ENCODE results near the gene SLC35D1. TPM values are rescaled to one million over a fixed set of nuclear protein-coding genes. Genes with fewer than 3 reads are reported as not detected.

The SLC35D1 gene
- total and polyA plus RNA-seq, 2 donors (not counting 1 experiment from before 2014, with no cell fraction given): 19.3 to 20.3 TPM

DNA sequence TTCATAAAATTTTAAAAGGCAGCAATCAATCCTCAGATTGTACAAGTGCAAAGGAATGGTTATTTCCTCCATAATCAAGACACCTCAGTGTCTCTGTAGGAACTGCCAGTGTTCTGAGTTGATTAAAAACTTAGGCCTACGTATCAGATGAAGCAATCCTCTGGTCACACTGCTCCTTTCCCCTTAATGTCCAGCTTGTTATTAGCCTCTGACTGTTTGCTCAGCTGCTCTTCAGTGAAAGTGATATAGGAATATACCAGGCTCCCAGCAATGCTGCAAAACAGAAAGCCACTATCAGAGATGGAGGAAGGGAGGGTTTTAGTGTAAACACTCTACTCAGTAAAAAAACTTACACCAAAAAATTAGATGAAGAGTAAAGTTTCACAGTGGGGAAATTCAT is 49.8 kb downstream of the SLC35D1 start:
- Histone ChIP-seq H3K4me1 (ENCODE audit: control insufficient read depth, extremely low read depth, insufficient read depth, low read length) (no peaks in the 10 kb centered on the region), H3K9ac (ENCODE audit: insufficient read depth, low read length) (no peak overlapping the region), H3K4me3 (replicated peaks in 1 of 4; ENCODE audit: control extremely low read depth in 1 of 4, insufficient read depth in 1 of 4, low read depth in 3 of 4, low read length in 4 of 4) (no peak overlapping the region), H2AFZ (ENCODE audit: low read length) (no peak overlapping the region), H3K79me2 (ENCODE audit: control insufficient read depth, insufficient read depth, low read length) (no peaks in the 10 kb centered on the region), H3K27ac (ENCODE audit: insufficient read depth, low read length) (no peak overlapping the region), H4K20me1 (ENCODE audit: control insufficient read depth, extremely low read depth, insufficient read depth, low read length) (no peaks in the 10 kb centered on the region), H3K9me3 (ENCODE audit: control insufficient read depth, insufficient read depth, low read depth, low read length) (no peaks in the 10 kb centered on the region), H3K36me3 (ENCODE audit: control insufficient read depth, insufficient read depth, low read length) (peaks cover 1% of the 10 kb centered on the region), H3K4me2 (ENCODE audit: extremely low read depth, insufficient read depth, low read length) (no peak overlapping the region), H3K27me3 (ENCODE audit: control insufficient read depth, insufficient read depth, low read length) (no peaks in the 10 kb centered on the region)
- DNase-seq (ENCODE audit: low read depth in 2 of 2): no peak
- no peak for TF ChIP-seq CTCF (conservative IDR thresholded peaks at IDR 0.05 in 1 of 2, IDR thresholded peaks at IDR 0.05 in 1 of 2; ENCODE audit: low read depth in 1 of 2, low read length in 2 of 2)
- no peak for TF ChIP-seq EZH2 (IDR thresholded peaks at IDR 0.05; ENCODE audit: low read length, missing control alignments)

DNA sequence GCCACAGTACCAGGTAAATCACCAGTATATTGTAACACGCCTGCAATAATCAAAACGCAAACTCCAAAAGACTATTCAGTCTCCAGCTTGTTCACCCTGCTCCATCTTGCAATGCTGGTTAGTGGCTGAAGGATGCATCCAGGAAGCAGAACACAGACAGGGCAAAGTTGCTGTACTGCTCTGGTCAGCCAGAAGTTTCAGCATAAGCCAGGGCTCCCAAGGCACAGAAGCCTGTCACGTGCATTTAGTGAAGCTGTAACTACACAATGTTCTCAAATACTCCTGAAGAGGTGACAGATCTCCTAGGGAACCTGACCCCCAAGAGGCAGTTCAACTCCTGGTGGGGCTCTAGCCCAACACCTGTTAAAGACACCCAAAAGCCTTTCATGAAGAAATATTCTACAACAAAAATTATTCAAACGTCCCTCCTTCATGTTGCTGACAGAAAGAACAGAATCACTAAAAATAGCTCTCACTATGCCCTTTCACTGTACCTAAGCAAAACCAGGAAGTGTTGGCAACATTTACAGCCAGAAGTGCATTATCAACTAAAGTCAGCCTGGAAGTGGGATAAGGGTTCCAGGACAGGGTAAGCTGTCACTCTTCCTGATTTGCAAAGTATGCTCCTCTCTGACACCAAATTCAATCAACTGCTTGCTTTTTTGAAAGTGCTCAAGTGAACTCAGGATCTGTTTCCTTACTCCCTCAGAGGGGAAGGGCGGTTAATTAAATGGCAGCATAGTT is 52.1 kb downstream of the SLC35D1 start:
- Histone ChIP-seq H3K9ac (ENCODE audit: insufficient read depth, low read length) (no peak overlapping the region), H4K20me1 (ENCODE audit: control insufficient read depth, extremely low read depth, insufficient read depth, low read length) (no peaks in the 10 kb centered on the region), H3K9me3 (ENCODE audit: control insufficient read depth, insufficient read depth, low read depth, low read length) (no peaks in the 10 kb centered on the region), H3K27me3 (ENCODE audit: control insufficient read depth, insufficient read depth, low read length) (no peaks in the 10 kb centered on the region), H3K4me3 (replicated peaks in 1 of 4; ENCODE audit: control extremely low read depth in 1 of 4, insufficient read depth in 1 of 4, low read depth in 3 of 4, low read length in 4 of 4) (no peak overlapping the region), H3K36me3 (ENCODE audit: control insufficient read depth, insufficient read depth, low read length) (no peaks in the 10 kb centered on the region), H3K4me1 (ENCODE audit: control insufficient read depth, extremely low read depth, insufficient read depth, low read length) (no peaks in the 10 kb centered on the region), H3K27ac (ENCODE audit: insufficient read depth, low read length) (no peak overlapping the region), H3K4me2 (ENCODE audit: extremely low read depth, insufficient read depth, low read length) (no peak overlapping the region), H3K79me2 (ENCODE audit: control insufficient read depth, insufficient read depth, low read length) (no peaks in the 10 kb centered on the region), H2AFZ (ENCODE audit: low read length) (no peak overlapping the region)
- DNase-seq (ENCODE audit: low read depth in 2 of 2): no peak
- no peak for TF ChIP-seq EZH2 (IDR thresholded peaks at IDR 0.05; ENCODE audit: low read length, missing control alignments)
- no peak for TF ChIP-seq CTCF (conservative IDR thresholded peaks at IDR 0.05 in 1 of 2, IDR thresholded peaks at IDR 0.05 in 1 of 2; ENCODE audit: low read depth in 1 of 2, low read length in 2 of 2)

DNA sequence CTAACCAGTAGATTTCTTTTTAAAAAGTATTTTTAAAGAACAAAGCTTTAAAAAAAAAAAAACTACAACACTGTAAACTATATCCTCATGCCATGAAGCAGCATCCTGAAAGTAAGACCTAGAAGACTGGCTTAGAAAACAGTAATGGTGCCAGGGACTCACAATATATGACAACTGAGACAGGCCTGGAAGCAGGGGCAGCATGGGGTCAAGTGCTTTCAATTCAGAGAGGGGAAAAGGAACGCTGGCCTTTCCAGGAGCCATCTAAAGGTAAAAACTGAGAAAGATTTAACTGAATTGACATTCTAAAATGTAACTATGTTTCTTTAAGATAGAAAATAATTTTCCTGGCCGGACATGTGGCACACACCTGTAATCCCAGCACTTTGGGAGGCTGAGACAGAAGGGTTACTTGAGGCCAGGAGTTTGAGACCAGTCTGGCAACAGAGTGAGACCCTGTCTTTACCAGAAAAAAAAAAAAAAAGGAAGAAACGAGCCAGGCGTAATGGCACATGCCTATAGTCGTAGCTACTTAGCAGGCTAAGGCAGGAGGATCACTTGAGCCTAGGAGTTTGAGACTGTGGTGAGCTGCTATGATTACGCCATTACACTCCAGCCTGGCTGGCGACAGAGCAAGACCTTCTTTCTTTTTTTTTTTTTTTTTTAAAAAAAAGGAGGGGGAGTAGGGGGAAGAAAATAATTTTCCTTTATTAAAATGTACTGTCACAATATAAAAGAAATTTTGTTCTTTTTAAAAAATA is 54.1 kb downstream of the SLC35D1 start:
- Histone ChIP-seq H3K4me3 (replicated peaks in 1 of 4; ENCODE audit: control extremely low read depth in 1 of 4, insufficient read depth in 1 of 4, low read depth in 3 of 4, low read length in 4 of 4) (no peak overlapping the region), H3K27ac (ENCODE audit: insufficient read depth, low read length) (no peak overlapping the region), H3K36me3 (ENCODE audit: control insufficient read depth, insufficient read depth, low read length) (no peaks in the 10 kb centered on the region), H3K9ac (ENCODE audit: insufficient read depth, low read length) (no peak overlapping the region), H3K9me3 (ENCODE audit: control insufficient read depth, insufficient read depth, low read depth, low read length) (no peaks in the 10 kb centered on the region), H2AFZ (ENCODE audit: low read length) (no peak overlapping the region), H3K4me2 (ENCODE audit: extremely low read depth, insufficient read depth, low read length) (no peak overlapping the region), H3K27me3 (ENCODE audit: control insufficient read depth, insufficient read depth, low read length) (no peaks in the 10 kb centered on the region), H4K20me1 (ENCODE audit: control insufficient read depth, extremely low read depth, insufficient read depth, low read length) (no peaks in the 10 kb centered on the region), H3K79me2 (ENCODE audit: control insufficient read depth, insufficient read depth, low read length) (no peaks in the 10 kb centered on the region), H3K4me1 (ENCODE audit: control insufficient read depth, extremely low read depth, insufficient read depth, low read length) (no peaks in the 10 kb centered on the region)
- TF ChIP-seq EZH2 (IDR thresholded peaks at IDR 0.05; ENCODE audit: low read length, missing control alignments) (no peak), CTCF (conservative IDR thresholded peaks at IDR 0.05 in 1 of 2, IDR thresholded peaks at IDR 0.05 in 1 of 2; ENCODE audit: low read depth in 1 of 2, low read length in 2 of 2) (no peak)
- DNase-seq (ENCODE audit: low read depth in 2 of 2): no peak
